Gastroesophageal sphincter (tissue), 4 donors: ENCODE data around the gene TWF2. TPM values are rescaled to one million over a fixed set of nuclear protein-coding genes. Genes with fewer than 3 reads are reported as not detected.

ENCODE experiments used
- ATAC-seq: fragments of 150-250 bp; one replicate; pipeline ENCODE4 v1.9.1; 2016; ENCODE audit warnings: mild to moderate bottlenecking, moderate library complexity
- H3K27ac ChIP-seq, 4 donors: fragments of 200-600 bp; sonication (generic) in 3 of 4; 1 replicate in 3 of 4; 2 replicates in 1 of 4; pipeline ENCODE4 v1.5.1; 2016 to 2019
- H3K27me3 ChIP-seq: fragments of 200-600 bp; sonication (generic); one replicate; pipeline ENCODE4 v1.5.1; 2019
- H3K36me3 ChIP-seq, 2 donors: fragments of 200-600 bp; sonication (generic); one replicate each; pipeline ENCODE4 v1.5.1; 2019; ENCODE audit warnings: control low read depth in 1 of 2
- H3K4me1 ChIP-seq, 3 donors: fragments of 200-600 bp; sonication (generic); 1 replicate in 2 of 3; 2 replicates in 1 of 3; pipeline ENCODE4 v1.5.1; 2016 to 2019; ENCODE audit warnings: control low read depth in 2 of 3
- H3K4me3 ChIP-seq, 2 donors: fragments of 200-600 bp; sonication (generic); one replicate each; pipeline ENCODE4 v1.5.1; 2019; ENCODE audit warnings: mild to moderate bottlenecking in 1 of 2, moderate library complexity in 1 of 2
- H3K9me3 ChIP-seq, 3 donors: fragments of 200-600 bp; sonication (generic); one replicate each; pipeline ENCODE4 v1.5.1; 2017 to 2019; ENCODE audit warnings: control low read depth in 2 of 3
- EP300 ChIP-seq: sonication (generic); formaldehyde crosslinking; IDR thresholded peaks from one replicate; pipeline ENCODE4 v1.6.1; 2017; ENCODE audit warnings: antibody characterized with exemption, mild to moderate bottlenecking
- POLR2A ChIP-seq, 2 donors: fragments of 450-650 bp; IDR thresholded peaks; one replicate each; pipeline ENCODE4 v1.6.1; 2017; ENCODE audit warnings: antibody characterized with exemption in 2 of 2, mild to moderate bottlenecking in 2 of 2, moderate library complexity in 1 of 2
- POLR2AphosphoS5 ChIP-seq: sonication (generic); formaldehyde crosslinking; IDR thresholded peaks from one replicate; pipeline ENCODE4 v1.6.1; 2017; ENCODE audit warnings: antibody characterized with exemption
- WGBS, 2 donors: methylation state at CpG; one replicate each; pipeline ENCODE4 v1.1.5; 2018; ENCODE audit warnings: low coverage in 1 of 2; 5-methylcytosine and 5-hydroxymethylcytosine counted together
- total RNA-seq, 4 donors: library from RNA; depleted of rRNA; stranded (reverse); fragments of >200 nt; gene quantifications; one replicate each; pipeline ENCODE4 v1.1.0, GENCODE V29; 2016
- TF ChIP-seq, protein P1 (sequence below), 4 experiments: fragments of 200-600 bp in 2 of 4; fragments of 450-650 bp in 2 of 4; sonication (generic) in 1 of 4; IDR thresholded peaks; one replicate each; pipeline ENCODE4 v1.5.1; 2017 to 2019; ENCODE audit warnings: antibody characterized with exemption in 4 of 4, mild to moderate bottlenecking in 2 of 4, moderate library complexity in 2 of 4

TWF2 gene
- total RNA-seq, 4 donors from 2014 or later, result 46.8 to 79.5 (median 69.2) TPM

DNA sequence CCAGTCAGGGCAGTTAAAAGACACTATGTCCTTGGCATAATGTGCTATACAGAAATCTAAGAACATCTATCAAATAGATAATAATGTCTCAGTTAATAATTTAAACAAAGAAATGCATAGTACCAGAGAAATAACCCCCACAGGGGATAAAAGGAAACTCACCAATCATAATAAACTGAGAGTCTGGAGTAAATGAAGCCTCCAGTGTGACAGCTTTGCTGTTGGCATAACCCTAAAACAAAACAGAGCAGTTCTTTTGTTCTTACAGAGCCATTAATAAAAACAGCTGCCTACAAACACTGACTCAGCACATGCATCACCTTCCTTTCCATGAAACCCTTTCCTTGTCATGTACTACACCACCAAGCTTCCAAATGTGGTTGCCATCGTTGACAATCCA is 20.1 kb upstream of the TWF2 start:
- peak; percentile 39 for ATAC-seq
- TF ChIP-seq POLR2AphosphoS5 (no peak), POLR2A (IDR thresholded peaks at IDR 0.05) (no peak), EP300 (no peak)
- TF ChIP-seq, protein P1, sequence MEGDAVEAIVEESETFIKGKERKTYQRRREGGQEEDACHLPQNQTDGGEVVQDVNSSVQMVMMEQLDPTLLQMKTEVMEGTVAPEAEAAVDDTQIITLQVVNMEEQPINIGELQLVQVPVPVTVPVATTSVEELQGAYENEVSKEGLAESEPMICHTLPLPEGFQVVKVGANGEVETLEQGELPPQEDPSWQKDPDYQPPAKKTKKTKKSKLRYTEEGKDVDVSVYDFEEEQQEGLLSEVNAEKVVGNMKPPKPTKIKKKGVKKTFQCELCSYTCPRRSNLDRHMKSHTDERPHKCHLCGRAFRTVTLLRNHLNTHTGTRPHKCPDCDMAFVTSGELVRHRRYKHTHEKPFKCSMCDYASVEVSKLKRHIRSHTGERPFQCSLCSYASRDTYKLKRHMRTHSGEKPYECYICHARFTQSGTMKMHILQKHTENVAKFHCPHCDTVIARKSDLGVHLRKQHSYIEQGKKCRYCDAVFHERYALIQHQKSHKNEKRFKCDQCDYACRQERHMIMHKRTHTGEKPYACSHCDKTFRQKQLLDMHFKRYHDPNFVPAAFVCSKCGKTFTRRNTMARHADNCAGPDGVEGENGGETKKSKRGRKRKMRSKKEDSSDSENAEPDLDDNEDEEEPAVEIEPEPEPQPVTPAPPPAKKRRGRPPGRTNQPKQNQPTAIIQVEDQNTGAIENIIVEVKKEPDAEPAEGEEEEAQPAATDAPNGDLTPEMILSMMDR (IDR thresholded peaks at IDR 0.05), result no peak
- Histone ChIP-seq H3K27ac (peak overlapping the region in 1 of 4 donors; percentile 28), H3K27me3 (no peaks in the 10 kb centered on the region), H3K36me3 (peaks cover 0 to 100% of the 10 kb centered on the region in 2 donors), H3K9me3 (no peaks in the 10 kb centered on the region), H3K4me3 (no peak overlapping the region), H3K4me1 (peaks cover 0 to 65% (median 0%) of the 10 kb centered on the region in 3 donors)
- 45 to 67% methylated on average over 1 of the region's 1 CpG for WGBS, 2 donors

DNA sequence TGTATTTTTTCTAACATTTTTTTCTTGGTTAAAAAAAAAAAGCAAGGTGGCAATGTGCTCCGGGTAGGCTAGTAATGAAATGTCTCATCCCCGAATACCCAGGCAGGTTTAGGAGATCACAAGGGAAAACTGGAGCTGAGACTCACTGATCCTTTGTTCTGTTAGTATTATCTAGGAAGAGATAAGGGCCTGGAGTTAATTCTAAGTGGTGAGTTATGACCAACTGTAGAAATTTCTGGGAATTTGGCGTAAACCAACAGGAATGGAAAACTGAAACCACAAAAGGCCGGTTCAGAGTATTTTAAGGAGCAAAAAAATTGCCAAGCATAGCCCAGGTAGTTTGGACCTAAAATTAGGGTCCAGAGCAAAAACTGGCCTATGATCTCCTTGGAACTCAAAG is 19.0 kb upstream of the TWF2 start:
- 83 to 94% methylated on average over 3 to 4 of the region's 4 CpGs for WGBS, 2 donors
- H3K27me3 ChIP-seq, result no peaks in the 10 kb centered on the region
- H3K4me3 ChIP-seq, result no peak overlapping the region
- peak overlapping the region; percentile 10 to 63 (median 46) for H3K27ac ChIP-seq
- ATAC-seq, result no peak
- peaks cover 0 to 100% of the 10 kb centered on the region in 2 donors for H3K36me3 ChIP-seq
- no peaks in the 10 kb centered on the region for H3K9me3 ChIP-seq
- peaks cover 0 to 63% (median 0%) of the 10 kb centered on the region in 3 donors for H3K4me1 ChIP-seq
- TF ChIP-seq POLR2AphosphoS5, result no peak
- no peak for TF ChIP-seq POLR2A (IDR thresholded peaks at IDR 0.05)
- TF ChIP-seq, protein P1 (IDR thresholded peaks at IDR 0.05), result no peak
- TF ChIP-seq EP300, result no peak

DNA sequence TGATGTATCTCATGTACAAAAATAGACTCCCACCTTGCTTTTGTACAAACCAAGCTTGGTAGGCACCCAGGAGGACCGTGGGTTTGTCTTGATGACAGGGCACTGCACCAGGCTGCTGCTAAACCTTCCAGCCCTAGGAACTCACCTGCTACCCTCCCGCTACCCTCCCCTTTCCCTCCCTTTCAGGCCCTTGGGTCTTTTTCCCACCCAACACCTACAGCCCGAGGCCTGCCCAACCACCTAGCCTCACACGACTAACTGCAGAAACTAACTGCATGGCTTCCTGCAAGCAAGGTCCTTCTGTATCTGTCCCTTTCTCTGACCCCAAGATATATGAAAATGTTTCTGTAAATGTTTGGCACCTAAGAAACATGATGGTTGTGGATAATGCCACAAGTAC is 17.7 kb upstream of the TWF2 start:
- Histone ChIP-seq H3K36me3 (peaks cover 0 to 100% of the 10 kb centered on the region in 2 donors), H3K4me1 (peaks cover 0 to 50% (median 0%) of the 10 kb centered on the region in 3 donors), H3K4me3 (no peak overlapping the region), H3K9me3 (no peaks in the 10 kb centered on the region), H3K27me3 (no peaks in the 10 kb centered on the region), H3K27ac (no peak overlapping the region)
- TF ChIP-seq EP300 (no peak), POLR2AphosphoS5 (no peak), POLR2A (IDR thresholded peaks at IDR 0.05) (no peak)
- TF ChIP-seq, protein P1 (IDR thresholded peaks at IDR 0.05), result no peak
- ATAC-seq, result no peak
- 69 to 86% methylated on average over 2 to 4 of the region's 4 CpGs for WGBS, 2 donors

DNA sequence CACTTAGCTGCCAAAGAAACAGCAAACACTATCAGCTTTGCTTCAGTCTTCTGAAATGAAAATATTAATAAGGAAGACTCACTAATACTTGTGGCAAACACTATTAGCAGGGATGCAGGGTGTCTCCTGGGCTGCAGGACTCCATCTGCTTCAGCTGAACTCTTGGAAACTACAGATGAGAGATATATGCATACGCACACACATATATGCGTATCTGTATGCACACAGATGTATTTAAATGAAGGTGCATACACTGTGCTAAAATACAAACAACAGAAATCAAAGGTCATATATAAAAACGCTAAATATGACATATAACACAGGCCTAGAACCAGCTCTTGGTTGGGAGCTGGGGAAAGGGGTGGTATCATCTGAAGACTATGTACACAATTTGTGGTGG is 17.2 kb upstream of the TWF2 start:
- Histone ChIP-seq H3K4me3 (no peak overlapping the region), H3K36me3 (peaks cover 0 to 100% of the 10 kb centered on the region in 2 donors), H3K4me1 (peaks cover 0 to 46% (median 0%) of the 10 kb centered on the region in 3 donors), H3K27me3 (no peaks in the 10 kb centered on the region), H3K27ac (peak overlapping the region in 1 of 4 donors; percentile 16), H3K9me3 (no peaks in the 10 kb centered on the region)
- TF ChIP-seq EP300, result no peak
- TF ChIP-seq, protein P1 (IDR thresholded peaks at IDR 0.05), result no peak
- TF ChIP-seq POLR2A (IDR thresholded peaks at IDR 0.05), result no peak
- no peak for TF ChIP-seq POLR2AphosphoS5
- 85 to 86% methylated on average over 3 of the region's 3 CpGs for WGBS, 2 donors
- no peak for ATAC-seq

DNA sequence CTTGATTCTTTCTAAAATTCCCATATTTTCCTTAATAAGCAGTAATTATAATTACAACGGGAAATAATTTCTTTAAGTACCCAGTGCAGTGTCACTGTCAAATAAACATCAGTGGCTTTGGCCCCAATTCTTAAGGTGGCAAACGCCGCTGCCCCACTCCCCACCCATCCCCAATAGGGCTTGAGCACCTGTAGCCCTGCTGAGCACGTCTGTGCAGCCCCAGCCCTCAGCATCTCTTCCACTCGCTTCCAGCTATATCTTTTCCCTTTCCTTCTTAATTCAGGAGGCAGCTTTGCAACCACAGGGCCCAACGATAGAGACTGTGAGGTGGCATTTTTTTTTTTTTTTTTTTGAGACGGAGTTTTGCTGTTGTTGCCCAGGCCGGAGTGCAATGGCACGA is 15.7 kb upstream of the TWF2 start:
- H3K4me3 ChIP-seq, result no peak overlapping the region
- H3K4me1 ChIP-seq, result peaks cover 0 to 38% (median 0%) of the 10 kb centered on the region in 3 donors
- TF ChIP-seq POLR2A (IDR thresholded peaks at IDR 0.05) (no peak), EP300 (no peak), POLR2AphosphoS5 (no peak)
- TF ChIP-seq, protein P1 (IDR thresholded peaks at IDR 0.05), result no peak
- WGBS, 2 donors, result 68 to 71% methylated on average over 6 to 9 of the region's 9 CpGs
- no peak overlapping the region for H3K27ac ChIP-seq
- peaks cover 0 to 98% of the 10 kb centered on the region in 2 donors for H3K36me3 ChIP-seq
- no peaks in the 10 kb centered on the region for H3K9me3 ChIP-seq
- no peaks in the 10 kb centered on the region for H3K27me3 ChIP-seq
- ATAC-seq, result no peak
